GM04503 (cell line): Measurements from ENCODE around the gene LMF1.

Source experiments
- DNase-seq: peaks from one replicate; pipeline ENCODE4 v3.0.0-alpha.2; 2012; ENCODE audit warnings: low read depth

LMF1 gene

DNA sequence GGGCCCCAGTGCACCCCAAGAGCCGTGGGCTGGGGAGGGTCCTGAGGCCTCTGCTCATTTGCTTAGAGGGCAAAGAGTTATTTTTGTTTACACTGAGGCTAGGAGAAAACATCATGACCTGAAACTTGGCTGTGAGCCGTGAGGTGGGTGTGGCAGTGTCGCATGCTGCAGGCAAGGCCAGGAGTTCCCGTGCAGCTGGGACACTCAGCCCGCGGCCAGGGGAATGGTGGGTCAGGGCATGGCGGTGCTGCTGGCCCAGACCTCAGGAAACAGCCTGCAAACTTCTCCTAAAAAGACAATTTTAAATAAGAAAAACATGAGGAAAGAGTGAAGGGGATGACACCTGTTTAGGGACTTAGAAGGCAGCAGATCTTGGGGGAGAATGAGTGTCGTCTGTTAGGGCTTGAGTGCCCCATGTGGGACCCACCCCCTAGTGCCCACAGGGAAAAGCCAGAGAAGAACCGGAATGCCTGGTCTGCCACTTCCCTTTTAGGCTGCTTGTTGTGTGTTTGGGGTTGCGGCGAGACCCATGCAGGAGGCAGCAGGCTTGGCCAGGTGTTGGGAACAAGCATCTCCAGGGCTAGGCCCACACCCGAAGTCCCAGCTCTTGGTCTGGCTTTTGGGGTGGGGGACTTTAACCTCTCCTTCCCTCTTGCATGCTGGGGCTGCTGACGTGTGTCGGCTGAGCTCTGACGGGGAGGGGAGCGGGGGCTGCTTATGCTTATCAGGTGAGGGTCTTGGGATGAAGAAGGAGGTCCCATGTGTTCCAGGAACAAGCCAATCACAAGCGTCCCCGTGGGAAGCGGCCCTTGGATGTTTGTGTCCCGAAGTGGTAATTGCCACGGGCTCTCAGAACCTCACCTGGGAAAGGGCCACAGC, 89.3 kb downstream of the LMF1 start:
- no peak for DNase-seq

DNA sequence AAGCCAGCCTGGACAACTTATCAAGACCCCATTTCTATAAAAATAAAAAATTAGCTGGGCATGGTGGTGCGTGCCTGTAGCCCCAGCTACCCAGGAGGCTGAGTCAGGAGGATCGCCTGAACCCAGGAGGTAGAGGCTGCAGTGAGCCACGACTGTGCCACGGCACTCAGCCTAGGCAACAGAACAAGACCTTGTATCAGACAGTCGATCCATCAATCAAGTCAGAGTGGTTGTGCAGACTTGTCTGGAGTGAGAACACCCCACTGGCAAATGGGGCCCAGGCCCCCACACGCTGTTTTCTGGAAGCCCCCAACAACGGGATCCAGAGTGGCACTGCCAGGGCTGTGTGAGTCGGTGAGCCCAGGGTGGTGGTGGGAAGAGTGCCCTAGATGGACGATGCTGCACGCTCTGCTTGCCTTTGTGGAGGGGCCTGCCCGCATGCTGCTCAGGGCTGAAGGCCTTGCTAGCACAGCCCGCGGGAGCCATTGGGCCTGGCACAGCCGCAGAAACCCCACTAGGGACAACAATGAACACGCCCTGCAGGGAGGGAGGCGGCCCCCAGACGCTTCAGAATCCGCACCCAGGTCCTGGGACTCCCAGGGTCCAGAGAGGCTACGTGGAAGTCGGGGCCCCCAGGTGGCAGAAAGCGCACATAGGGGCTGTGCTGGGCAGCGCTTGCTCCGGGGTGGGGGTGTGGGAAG, 90.2 kb downstream of the LMF1 start:
- DNase-seq = no peak

DNA sequence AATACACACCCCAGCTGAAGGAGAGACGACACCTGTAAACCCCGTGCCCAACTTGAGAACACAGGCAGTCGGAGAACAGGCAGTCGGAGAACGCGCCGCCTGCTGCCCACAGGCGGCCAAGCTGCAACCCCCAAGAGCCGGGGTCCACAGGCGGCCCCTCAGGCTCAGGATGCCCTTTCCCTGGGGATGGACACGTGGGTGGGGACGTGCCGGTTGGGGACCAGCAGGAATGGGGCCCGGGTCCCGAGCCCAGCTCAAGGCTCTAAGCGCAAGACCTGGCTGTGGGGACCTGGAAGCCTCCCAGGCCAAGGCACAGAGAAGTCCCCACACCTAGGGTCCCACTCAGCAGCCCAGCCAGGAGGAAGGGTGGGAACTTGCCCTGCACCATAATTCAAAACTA, 90.8 kb downstream of the LMF1 start:
- DNase-seq = no peak

DNA sequence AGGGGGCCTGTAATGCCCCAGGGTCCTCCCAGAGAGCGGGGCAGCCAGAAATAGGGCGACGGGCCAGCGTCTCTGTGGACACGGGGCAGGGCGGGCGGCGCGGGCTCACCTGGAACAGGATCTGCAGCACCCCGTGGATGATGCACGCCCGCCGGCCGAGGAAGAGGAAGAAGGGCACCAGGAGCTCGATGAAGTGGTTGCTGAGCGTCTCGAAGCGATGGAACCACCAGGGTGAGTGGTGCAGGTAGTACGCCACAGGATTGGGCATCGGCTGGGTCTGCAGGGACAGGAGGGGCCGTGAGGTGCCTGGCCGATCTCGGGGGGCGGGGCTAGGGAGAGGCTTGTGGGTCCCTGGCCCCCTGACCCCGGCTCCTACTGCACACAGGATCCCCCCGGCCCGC, 91.3 kb downstream of the LMF1 start:
- DNase-seq = no peak

DNA sequence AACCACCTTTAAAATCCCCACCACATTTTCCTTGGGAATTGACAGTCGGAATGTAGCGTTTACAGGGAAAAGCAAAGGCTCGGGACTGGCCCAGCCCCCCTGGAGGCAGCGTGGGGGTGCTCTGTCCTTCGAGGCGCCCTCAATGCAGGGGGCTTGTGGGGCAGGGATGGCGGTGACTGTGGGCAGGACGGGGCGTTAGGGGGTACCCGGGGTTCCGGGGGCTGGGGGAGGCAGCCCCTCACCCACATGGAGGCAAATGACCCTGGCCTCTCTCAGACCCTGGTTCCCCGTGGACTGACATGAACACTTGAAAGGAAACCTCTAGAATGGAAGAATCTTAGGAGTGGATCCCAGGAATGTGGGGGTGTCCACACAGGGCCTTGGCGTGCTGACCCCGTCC, 91.9 kb downstream of the LMF1 start:
- DNase-seq = no peak

DNA sequence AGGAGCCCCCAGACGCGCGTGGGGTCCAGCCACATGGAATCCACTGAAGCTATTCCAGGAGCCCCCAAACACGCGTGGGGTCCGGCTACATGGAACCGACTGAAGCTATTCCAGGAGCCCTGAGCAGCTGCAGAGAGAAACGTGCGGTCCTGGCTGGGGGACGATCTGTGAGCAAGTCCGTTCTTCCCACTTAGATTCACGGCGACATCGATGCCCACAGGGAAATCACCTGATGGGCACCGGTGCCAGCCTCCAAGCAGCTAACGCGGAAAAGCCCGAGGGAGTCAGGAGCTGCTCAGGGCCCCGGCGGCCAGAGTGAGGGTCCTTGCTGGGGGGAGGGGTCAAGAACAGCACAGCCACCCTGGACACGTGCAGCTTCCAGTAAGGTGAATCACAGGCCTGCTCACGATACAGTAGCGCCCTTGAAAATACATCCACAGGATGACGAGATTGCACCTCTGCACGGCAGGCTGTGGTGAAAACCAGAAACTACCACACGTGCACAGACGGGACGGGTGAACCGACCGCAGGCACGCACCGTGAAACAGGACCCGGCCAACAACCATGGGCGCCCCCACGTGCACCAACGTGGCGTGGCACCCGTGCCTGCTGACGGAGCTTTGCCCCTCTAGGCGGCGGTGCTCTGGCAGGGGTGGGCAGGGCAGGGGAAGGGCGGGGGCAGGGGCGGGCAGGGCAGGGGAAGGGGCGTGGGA, 92.6 kb downstream of the LMF1 start:
- no peak for DNase-seq

DNA sequence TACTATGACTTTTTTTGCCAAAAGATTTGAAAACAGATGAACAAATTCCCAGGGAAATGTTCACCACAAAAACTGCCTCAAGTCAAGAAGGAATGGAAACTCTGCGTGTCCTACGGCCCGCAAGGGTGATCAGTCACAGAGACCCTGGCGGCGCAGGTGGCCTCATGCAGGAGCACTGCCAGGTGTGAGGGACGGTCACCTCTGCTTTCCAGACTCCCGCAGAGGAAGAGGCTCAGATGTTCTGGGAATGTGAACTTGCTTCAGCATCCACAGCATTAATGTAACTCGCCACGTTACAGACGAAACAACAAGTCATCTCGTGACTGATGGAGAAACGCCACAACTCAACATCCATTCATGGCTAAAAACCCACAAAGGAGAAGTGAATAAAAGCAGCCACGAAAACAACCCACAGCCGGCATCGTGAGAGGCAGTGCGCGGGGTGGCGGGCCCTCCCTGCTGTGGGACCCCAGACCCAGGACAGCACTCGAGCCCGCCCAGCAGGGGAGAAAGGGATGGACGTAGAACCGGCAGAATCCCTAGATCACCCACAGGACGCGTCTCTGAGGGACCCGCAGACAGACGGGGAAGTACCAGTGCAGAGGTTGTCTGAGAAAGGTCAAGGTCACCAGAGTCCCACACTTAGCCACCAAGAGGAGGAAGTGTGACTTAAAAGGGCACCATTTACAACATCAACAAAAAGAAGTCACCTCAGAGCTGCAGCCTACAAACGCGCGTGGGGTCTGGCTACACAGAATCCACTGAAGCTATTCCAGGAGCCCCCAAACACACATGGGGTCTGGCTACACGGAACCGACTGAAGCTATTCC, 93.3 kb downstream of the LMF1 start:
- no peak for DNase-seq

DNA sequence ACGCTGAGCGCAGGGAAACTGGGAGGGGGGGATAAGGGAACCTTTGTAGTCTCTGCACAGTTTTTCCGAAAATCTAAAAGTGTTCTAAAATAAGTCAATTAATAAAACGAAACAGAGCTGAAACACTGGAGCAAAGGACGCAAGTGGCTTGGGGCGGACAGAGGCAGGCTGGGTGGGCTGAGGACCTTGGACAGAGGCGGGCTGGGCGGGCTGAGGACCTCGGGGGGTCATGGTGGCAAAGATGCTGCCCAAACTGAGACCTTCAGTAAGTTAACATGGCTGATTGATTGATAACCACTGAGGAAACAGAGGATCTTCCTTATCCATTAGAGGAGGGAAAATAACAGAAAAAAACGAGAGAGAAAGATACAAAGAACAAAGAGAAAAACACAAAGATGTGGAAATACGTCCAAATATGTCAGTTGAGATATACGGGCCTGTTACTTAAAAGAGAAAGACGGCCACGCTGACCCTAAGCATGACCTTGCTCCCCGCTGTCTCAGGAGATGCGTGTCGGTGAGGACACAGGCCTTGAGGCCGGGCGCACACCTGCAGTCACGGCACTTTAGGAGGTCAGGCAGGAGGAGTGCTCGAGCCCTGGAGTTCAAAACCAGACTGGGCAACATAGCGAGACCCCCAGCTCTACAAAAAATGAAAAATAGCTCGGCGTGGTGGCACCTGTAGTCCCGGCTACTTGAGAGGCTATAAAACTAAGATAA, 94.1 kb downstream of the LMF1 start:
- no peak for DNase-seq

DNA sequence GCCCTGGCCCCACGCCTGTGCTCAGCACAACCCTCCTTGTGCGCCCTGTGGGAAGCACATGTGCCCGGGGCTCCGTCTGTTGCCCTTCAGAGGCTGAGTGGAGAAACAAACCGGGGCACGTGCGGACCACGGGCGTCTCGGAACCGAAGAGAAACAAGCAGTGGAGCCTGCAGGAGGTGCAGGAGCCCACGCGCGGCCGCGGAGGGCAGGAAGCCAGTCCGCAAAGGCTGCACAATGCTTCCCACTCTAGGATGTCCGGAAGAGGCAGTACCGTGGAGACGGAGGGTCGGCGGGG, 94.8 kb downstream of the LMF1 start:
- DNase-seq = no peak

DNA sequence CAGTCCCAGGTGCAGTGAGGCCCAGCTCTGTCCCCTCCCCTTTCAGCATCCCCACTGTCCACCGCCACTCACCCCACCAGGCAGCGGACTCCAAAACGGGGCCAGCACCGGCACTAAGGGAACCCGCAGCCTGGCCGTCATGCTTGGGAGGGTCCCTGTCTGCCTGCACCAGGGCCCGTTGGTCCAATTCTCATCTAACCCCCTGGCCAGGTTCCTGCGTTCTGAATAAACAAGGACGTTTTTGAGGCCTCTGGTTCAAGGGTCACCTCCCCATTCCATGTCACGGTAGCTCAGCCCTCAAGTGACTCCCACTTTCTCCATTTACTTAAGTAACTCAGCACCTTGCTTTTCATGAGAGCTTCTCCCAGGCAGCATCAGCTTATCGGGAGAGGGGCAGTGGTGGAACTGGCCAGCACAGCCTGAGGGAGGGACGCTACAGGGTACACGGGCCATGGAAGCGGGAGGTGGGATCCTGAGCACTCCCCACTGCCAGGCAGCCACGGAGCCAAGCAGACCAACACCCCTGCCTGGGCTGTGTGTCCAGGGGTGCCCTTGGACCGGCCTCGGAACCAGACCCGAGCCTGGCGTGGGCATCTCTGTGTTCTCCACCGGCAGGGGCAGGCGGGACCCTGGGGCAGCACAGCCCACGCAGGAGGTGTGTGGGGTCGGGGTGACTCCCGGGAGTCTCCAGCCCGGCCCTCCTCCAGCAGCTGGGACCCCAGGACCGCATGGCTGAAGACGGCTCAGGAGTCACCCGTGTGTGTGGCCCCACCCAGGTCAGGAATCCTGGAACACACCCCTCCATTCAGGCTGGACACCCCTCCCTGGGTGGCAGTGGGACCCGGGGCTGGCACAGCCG, 95.4 kb downstream of the LMF1 start:
- no peak for DNase-seq

DNA sequence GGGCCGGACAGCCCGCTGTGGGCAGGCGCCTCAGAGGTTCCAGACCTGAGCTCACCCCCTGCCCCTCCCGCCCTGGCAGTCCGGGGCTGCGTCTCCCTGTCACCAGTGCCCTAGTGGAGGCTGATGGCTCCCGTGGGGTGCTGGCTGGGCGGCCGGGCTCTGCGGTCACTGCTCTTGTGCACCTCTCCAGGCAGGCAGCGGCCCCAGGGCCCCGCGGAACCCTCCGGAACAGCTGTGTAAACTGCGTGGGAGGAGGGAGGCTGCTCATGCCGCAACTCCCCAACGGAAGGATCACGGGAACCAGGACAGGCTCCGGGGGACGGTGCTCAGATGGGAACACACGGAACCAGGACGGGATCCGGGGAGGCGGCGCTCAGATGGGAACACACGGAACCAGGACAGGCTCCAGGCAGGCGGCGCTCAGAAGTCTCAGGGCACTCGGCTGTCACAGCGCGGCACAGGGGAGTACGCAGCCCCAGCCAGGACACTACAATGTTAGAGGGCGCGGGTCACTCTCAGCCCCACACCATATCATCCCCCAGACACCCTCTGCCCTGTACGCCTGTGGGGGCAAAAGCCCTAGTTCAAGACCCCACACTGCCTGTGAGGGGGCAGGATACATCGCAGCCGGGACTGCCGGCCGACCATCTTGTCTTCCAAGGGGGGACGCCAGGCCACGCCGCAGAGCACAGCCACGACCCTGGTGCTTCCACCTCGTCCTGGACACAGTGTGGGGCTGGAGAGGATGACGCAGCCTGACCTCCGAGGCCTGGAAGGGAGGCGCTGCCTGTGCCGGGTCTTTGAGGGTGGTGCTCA, 96.2 kb downstream of the LMF1 start:
- DNase-seq = no peak

DNA sequence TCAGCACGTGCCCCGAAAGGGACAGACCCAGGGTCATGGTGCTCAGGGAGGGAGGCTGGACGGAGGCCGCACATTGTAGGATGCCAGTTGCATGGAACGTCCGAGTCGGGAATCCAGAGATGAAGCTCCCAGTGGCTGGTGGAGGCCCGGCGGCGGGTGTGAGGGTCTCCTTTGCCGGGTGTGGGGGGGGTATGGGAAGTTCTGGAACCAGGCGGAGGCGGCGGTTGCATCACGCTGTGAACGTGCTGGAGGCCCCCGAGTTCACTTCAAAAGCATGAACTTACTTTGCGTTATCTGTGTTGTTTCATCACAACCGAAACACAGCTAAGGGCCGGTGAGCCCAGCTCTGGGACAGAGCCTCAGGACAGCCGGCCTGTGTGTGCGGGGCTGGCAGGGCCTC, 96.9 kb downstream of the LMF1 start:
- no peak for DNase-seq

DNA sequence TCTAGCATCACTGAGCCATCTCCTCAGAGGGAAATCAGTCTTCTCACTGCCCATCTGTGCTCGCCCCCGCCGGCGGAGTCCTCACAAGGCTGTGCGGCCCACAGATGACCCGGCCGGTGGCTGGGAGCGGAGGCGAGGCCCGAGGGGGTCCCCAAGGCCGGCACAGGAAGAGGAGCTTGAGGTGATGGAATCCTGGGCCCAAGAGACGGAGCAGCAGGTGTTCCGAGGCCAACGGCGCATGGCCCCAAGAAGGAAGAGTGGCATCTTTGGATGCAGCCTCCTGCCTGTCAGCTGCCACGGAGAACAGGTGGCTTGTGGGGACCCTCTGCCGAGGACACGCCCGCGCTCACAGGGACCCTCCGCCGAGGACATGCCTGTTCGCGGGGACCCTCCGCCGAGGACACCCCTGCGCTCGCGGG, 97.5 kb downstream of the LMF1 start:
- DNase-seq = no peak

DNA sequence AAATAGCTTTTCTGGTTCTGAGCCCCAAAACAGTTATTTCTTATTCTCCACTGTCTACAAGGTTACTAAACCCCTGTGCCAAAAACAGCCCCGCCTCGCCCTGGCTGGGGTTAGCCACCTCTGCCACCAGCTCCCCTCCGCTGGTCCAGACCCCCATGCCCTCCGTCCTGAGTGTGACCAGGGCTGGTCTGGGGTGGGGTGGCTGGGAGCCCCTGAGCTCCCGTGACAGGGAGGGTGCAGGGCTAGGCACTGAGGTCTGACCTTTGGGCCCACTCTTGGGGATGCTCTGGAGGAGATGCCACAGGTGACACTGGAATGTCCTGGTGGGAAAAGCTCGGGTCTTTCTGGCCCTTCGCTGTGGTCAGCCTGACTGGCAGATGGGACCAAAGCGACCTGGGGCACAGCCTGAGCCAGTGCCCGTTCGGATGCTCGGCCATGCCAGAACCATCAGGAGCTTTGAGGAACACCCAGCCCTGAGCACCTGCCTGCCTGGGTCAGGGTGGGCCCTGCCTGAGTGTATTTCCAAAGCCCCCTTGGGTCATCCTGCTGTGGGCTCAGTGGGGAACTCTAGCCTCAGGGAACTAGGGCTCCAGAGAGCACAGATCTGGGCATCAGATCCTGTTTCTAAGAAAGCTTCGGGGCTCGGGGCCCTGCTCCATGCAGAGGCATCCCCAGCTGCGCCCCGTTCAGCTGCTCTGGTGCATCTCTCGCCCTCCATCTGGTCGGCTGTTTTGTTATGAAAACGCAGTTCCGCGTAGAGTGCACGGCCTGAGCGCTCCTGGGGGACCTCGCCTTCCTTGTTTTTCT, 98.1 kb downstream of the LMF1 start:
- no peak for DNase-seq

DNA sequence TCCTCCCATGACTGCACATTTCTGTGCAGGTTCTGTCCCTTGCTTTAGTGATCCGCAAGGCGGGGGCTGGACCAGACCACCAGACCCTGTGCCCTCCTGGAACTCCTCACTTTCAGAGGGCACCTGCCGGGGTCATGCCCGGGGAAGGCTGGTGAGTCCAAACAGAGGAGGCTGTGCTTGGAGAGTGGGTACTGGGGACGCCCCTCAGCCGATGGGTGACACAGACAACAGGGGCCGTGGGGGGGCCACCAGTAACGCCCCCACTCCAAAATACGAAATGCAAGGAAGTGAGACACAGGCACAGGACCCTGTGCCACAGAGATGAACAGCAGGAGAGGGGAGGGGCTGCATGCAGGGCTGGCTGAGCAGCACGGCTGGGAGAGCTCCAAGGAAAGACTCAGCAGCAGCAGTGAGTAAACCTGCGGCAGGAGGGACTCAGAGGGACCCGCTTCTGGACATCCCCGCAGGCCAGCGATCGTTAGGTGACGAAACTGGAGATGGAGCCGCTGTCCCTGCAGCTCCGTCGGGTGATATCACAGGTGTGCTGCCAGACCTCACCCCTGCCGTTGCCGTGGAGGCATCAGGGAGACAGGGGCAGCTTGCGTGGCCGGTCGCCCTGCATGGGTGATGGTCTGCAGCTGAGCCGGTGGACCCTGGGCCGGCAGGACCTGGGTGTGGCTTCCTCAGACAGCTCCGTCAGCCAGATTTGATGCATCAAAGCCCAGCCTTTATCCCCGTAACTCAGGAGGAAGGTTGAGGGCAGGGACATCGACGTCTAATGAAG, 99.0 kb downstream of the LMF1 start:
- DNase-seq = no peak

DNA sequence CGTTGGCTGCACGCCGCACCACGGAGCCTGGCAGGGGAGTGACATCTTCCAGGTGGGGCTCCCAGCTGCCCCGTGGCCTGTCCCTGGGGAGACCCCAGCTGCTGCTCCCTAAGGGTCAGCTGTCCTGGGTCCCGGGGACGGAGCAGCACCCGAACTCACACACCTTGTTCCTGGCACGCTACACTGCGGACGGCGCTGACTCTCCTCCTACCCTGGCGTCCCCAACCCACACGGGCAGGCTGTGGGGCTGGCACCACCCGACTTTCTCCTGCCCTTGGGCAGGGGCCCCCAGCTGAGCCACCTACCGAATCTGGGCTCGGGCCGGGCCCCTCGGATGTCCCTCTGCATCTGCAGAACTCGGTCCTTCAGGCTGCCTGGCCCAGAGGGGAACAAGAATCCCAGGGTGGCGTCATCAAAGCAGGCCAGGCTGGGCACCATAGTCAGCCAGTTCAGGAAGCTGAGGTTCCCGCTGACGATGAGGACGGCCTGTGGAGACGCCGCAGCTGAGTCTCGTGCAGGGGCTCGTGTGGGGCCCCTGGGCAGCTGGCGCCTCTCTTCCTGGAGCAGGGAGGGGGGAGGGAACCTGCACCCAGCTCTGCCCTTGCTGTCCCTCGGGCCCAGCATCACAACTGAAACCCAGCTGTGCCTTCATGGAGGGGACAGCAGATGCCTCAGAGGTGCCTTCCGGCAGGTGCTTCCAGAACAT, 99.8 kb downstream of the LMF1 start:
- no peak for DNase-seq
